Right lobe of liver (tissue), 4 donors: Measurements from ENCODE around the gene CALY.

Experiments used
- POLR2A ChIP-seq: fragments of 450-650 bp; IDR thresholded peaks from one replicate; pipeline ENCODE4 v1.6.1; 2017; ENCODE audit warnings: antibody characterized with exemption, mild to moderate bottlenecking
- TF ChIP-seq, protein P1 (sequence below), 4 donors: fragments of 200-600 bp in 3 of 4; fragments of 450-650 bp in 1 of 4; IDR thresholded peaks; one replicate each; pipeline versions ENCODE4 v1.5.1 to v1.8.0; 2016 to 2022; ENCODE audit warnings: antibody characterized with exemption in 4 of 4, mild to moderate bottlenecking in 2 of 4
- donor health status: DM: no; HTN: no; CAD: no.
- donor health status: DM: no; HTN: no; CAD: no.
- donor health status: DM: no; HTN: yes; CAD: no.

GRCh38 chr10:133346413-133346812 is 9.7 kb upstream of the CALY start:
- TF ChIP-seq, protein P1, sequence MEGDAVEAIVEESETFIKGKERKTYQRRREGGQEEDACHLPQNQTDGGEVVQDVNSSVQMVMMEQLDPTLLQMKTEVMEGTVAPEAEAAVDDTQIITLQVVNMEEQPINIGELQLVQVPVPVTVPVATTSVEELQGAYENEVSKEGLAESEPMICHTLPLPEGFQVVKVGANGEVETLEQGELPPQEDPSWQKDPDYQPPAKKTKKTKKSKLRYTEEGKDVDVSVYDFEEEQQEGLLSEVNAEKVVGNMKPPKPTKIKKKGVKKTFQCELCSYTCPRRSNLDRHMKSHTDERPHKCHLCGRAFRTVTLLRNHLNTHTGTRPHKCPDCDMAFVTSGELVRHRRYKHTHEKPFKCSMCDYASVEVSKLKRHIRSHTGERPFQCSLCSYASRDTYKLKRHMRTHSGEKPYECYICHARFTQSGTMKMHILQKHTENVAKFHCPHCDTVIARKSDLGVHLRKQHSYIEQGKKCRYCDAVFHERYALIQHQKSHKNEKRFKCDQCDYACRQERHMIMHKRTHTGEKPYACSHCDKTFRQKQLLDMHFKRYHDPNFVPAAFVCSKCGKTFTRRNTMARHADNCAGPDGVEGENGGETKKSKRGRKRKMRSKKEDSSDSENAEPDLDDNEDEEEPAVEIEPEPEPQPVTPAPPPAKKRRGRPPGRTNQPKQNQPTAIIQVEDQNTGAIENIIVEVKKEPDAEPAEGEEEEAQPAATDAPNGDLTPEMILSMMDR (IDR thresholded peaks at IDR 0.05) = no peak
- TF ChIP-seq POLR2A = no peak
